Eye (tissue), 1 donor: ENCODE measurements around the gene SLC26A3.

Experiments
- DNase-seq: peaks from one replicate; pipeline ENCODE4 v3.0.0-alpha.2; 2015

SLC26A3 gene

GRCh38 chr7:107743567-107744344, 59.3 kb downstream of the SLC26A3 start, which contains the start of gene CBLL1:
TSS of gene CBLL1 (plus strand) at chr7:107744142. CDS start at chr7:107744164, 22 bp downstream.
- DNase-seq = peak; percentile 98

- DNase-seq = no peak
These were observed 60.1 kb downstream of the SLC26A3 start for GRCh38 chr7:107742678-107743566.

GRCh38 chr7:107728276-107728675, 74.7 kb downstream of the SLC26A3 start:
- no peak for DNase-seq

GRCh38 chr7:107726356-107727130, 76.5 kb downstream of the SLC26A3 start:
- DNase-seq = no peak

- peak; percentile 73 for DNase-seq
These were observed 77.8 kb downstream of the SLC26A3 start for GRCh38 chr7:107725138-107725740.

GRCh38 chr7:107723255-107723654, 79.8 kb downstream of the SLC26A3 start:
- DNase-seq = no peak

GRCh38 chr7:107721286-107721685, 81.7 kb downstream of the SLC26A3 start:
- no peak for DNase-seq

GRCh38 chr7:107718456-107719193, 84.4 kb downstream of the SLC26A3 start:
- no peak for DNase-seq

GRCh38 chr7:107715531-107715930, 87.5 kb downstream of the SLC26A3 start:
- DNase-seq = no peak
